CD4-positive, alpha-beta T cell treated with Interleukin-17A for 4 hours (primary cell): ENCODE results near the gene PDLIM4.

Source experiments
- DNase-seq: peaks from one replicate; pipeline ENCODE4 v3.0.0-alpha.2; 2020; ENCODE audit warnings: mixed read lengths

Gene PDLIM4

GRCh38 chr5:132227485-132228240 lies 29.8 kb upstream of the PDLIM4 start, which contains the start of gene P4HA2:
TSS of gene P4HA2 (minus strand) at chr5:132227853. CDS start at chr5:132218626, 9,227 bp downstream.
- peak; percentile 49 for DNase-seq

- DNase-seq: no peak
Measured at GRCh38 chr5:132228241-132229035, 29.1 kb upstream of the PDLIM4 start.

- DNase-seq: no peak
Measured at GRCh38 chr5:132229236-132229635, 28.3 kb upstream of the PDLIM4 start.

GRCh38 chr5:132230871-132231270 lies 26.6 kb upstream of the PDLIM4 start:
- DNase-seq: no peak

- no peak for DNase-seq
Measured at GRCh38 chr5:132232465-132232864, 25.0 kb upstream of the PDLIM4 start.

- no peak for DNase-seq
Measured at GRCh38 chr5:132233081-132233480, 24.4 kb upstream of the PDLIM4 start.

- no peak for DNase-seq
Measured at GRCh38 chr5:132233811-132234683, 23.4 kb upstream of the PDLIM4 start.

GRCh38 chr5:132234684-132235062 lies 22.8 kb upstream of the PDLIM4 start:
- DNase-seq: no peak

- DNase-seq: no peak
Measured at GRCh38 chr5:132235340-132235739, 22.2 kb upstream of the PDLIM4 start.

GRCh38 chr5:132237141-132237540 lies 20.4 kb upstream of the PDLIM4 start:
- DNase-seq: no peak

GRCh38 chr5:132237670-132238069 lies 19.8 kb upstream of the PDLIM4 start:
- DNase-seq: no peak

- peak; percentile 69 for DNase-seq
Measured at GRCh38 chr5:132238169-132238744, 19.2 kb upstream of the PDLIM4 start.

GRCh38 chr5:132238901-132239500 lies 18.5 kb upstream of the PDLIM4 start:
- DNase-seq: no peak

GRCh38 chr5:132239776-132240175 lies 17.7 kb upstream of the PDLIM4 start:
- no peak for DNase-seq

GRCh38 chr5:132243366-132243977 lies 14.0 kb upstream of the PDLIM4 start:
- DNase-seq: no peak

- no peak for DNase-seq
Measured at GRCh38 chr5:132245593-132245992, 11.9 kb upstream of the PDLIM4 start.

GRCh38 chr5:132246806-132247205 lies 10.7 kb upstream of the PDLIM4 start:
- DNase-seq: no peak

GRCh38 chr5:132250547-132250946 lies 6.9 kb upstream of the PDLIM4 start:
- DNase-seq: no peak

- no peak for DNase-seq
Measured at GRCh38 chr5:132251220-132251725, 6.2 kb upstream of the PDLIM4 start.

- DNase-seq: no peak
Measured at GRCh38 chr5:132253008-132253441, 4.5 kb upstream of the PDLIM4 start.
